Neutrophil (primary cell): ENCODE measurements around the gene NPHP4.

Source experiments
- H3K27ac ChIP-seq: fragments of 200-600 bp; sonication (generic); 2 replicates; pipeline ENCODE4 v1.5.1; 2016; ENCODE audit warnings: mild to moderate bottlenecking, moderate library complexity
- H3K27me3 ChIP-seq: fragments of 200-600 bp; sonication (generic); 2 replicates; pipeline ENCODE4 v1.6.0; 2016; ENCODE audit warnings: mild to moderate bottlenecking
- H3K36me3 ChIP-seq: fragments of 200-600 bp; sonication (generic); 2 replicates; pipeline ENCODE4 v1.5.1; 2017
- H3K4me1 ChIP-seq, 2 experiments: fragments of 200-600 bp in 1 of 2; sonication (generic) in 1 of 2; 1 replicate in 1 of 2; 2 replicates in 1 of 2; pipeline versions ENCODE4 v1.5.1 to v1.6.1; 2013 to 2016; ENCODE audit warnings: low read depth in 1 of 2, low read length in 1 of 2, mild to moderate bottlenecking in 1 of 2, moderate library complexity in 1 of 2; ENCODE audit not compliant: control insufficient read depth in 1 of 2, insufficient read depth in 1 of 2
- H3K4me3 ChIP-seq, 2 experiments: fragments of 200-600 bp in 1 of 2; sonication (generic) in 1 of 2; 1 replicate in 1 of 2; 2 replicates in 1 of 2; pipeline ENCODE4 v1.5.1; 2013 to 2016; ENCODE audit warnings: low read depth in 1 of 2, low read length in 1 of 2, mild to moderate bottlenecking in 1 of 2, moderate library complexity in 1 of 2
- H3K9me3 ChIP-seq: fragments of 200-600 bp; sonication (generic); 2 replicates; pipeline ENCODE4 v1.5.1; 2016
- CTCF ChIP-seq: fragments of 200-600 bp; sonication (generic); IDR thresholded peaks from 2 replicates; pipeline ENCODE4 v1.5.1; 2016; ENCODE audit warnings: antibody characterized with exemption

NPHP4 gene

GRCh38 chr1:5913876-5914275 is 78.3 kb downstream of the NPHP4 start:
- Histone ChIP-seq H3K4me1 (no peaks in the 10 kb centered on the region), H3K4me3 (no peak overlapping the region), H3K27me3 (no peaks in the 10 kb centered on the region), H3K9me3 (no peaks in the 10 kb centered on the region), H3K36me3 (no peaks in the 10 kb centered on the region), H3K27ac (no peak overlapping the region)
- TF ChIP-seq CTCF = no peak

- H3K4me3 ChIP-seq = no peak overlapping the region
- H3K4me1 ChIP-seq = no peaks in the 10 kb centered on the region
- H3K27me3 ChIP-seq = no peaks in the 10 kb centered on the region
- no peaks in the 10 kb centered on the region for H3K9me3 ChIP-seq
- H3K27ac ChIP-seq = no peak overlapping the region
- TF ChIP-seq CTCF = no peak
- no peaks in the 10 kb centered on the region for H3K36me3 ChIP-seq
These were observed 79.0 kb downstream of the NPHP4 start for GRCh38 chr1:5913078-5913845.

- Histone ChIP-seq H3K27me3 (no peaks in the 10 kb centered on the region), H3K27ac (no peak overlapping the region), H3K36me3 (peaks cover 1% of the 10 kb centered on the region), H3K4me1 (no peaks in the 10 kb centered on the region), H3K9me3 (no peaks in the 10 kb centered on the region), H3K4me3 (no peak overlapping the region)
- TF ChIP-seq CTCF = no peak
These were observed 80.4 kb downstream of the NPHP4 start for GRCh38 chr1:5911871-5912271.

GRCh38 chr1:5911157-5911556 is 81.1 kb downstream of the NPHP4 start:
- H3K27ac ChIP-seq = no peak overlapping the region
- TF ChIP-seq CTCF = no peak
- H3K27me3 ChIP-seq = no peaks in the 10 kb centered on the region
- H3K36me3 ChIP-seq = peaks cover 3% of the 10 kb centered on the region
- no peaks in the 10 kb centered on the region for H3K4me1 ChIP-seq
- no peak overlapping the region for H3K4me3 ChIP-seq
- no peaks in the 10 kb centered on the region for H3K9me3 ChIP-seq

DNA sequence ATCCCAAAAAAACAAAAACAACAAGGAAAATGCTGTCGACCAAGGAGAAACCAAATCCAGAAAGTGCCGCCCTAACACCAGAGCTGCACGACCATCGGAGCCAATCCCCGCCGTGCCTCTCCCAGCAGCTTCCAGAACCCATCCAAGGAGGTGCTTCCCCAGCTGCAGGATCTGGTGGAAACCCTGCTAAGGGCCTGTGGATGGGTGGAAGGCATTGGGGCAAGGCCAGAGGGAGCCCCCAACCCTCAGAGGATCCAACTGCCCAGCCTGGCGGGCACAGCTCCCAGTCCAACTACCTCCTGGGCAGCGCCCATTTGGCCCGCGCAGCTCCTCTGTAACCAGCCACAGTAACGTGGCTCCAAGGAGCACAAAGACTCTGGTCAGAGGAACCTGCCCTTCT is 81.6 kb downstream of the NPHP4 start:
- no peaks in the 10 kb centered on the region for H3K4me1 ChIP-seq
- no peak for TF ChIP-seq CTCF
- no peak overlapping the region for H3K27ac ChIP-seq
- H3K4me3 ChIP-seq = no peak overlapping the region
- H3K36me3 ChIP-seq = peaks cover 3% of the 10 kb centered on the region
- no peaks in the 10 kb centered on the region for H3K9me3 ChIP-seq
- no peaks in the 10 kb centered on the region for H3K27me3 ChIP-seq
